OCI-LY3 (cell line): ENCODE results near the gene ZNF699.
"Not testable (repeated sequence)": the region's sequence is repeated elsewhere in the genome, so short reads cannot be mapped to it uniquely, and the experiment has no call there.

Source experiments
- H2AFZ ChIP-seq: fragments of 200-600, 300-600 bp; shearing (Covaris generic); 2 replicates; pipeline ENCODE4 v1.6.0; 2014; ENCODE audit warnings: antibody characterized with exemption, low read depth, low read length
- H3K27ac ChIP-seq: fragments of 200-600, 300-600 bp; sonication (generic); 2 replicates; pipeline ENCODE4 v1.5.1; 2014; ENCODE audit warnings: mild to moderate bottlenecking, low read length, moderate library complexity, mixed read lengths
- H3K27me3 ChIP-seq: fragments of 200-600, 300-600 bp; sonication (generic); 2 replicates; pipeline ENCODE4 v1.6.1; 2014; ENCODE audit warnings: low read depth, low read length, mixed read lengths
- H3K36me3 ChIP-seq: fragments of 200-600, 300-600 bp; sonication (generic); replicated peaks from 2 replicates; pipeline ENCODE3; 2014; ENCODE audit warnings: low read depth, low read length, mixed read lengths
- H3K4me1 ChIP-seq: fragments of 300-600, 200-600 bp; sonication (generic); 2 replicates; pipeline ENCODE4 v1.6.1; 2014; ENCODE audit warnings: low read length, mixed read lengths
- H3K4me2 ChIP-seq: fragments of 200-600, 300-600 bp; sonication (generic); 2 replicates; pipeline ENCODE4 v1.6.1; 2014; ENCODE audit warnings: low read length, mixed read lengths
- H3K4me3 ChIP-seq: fragments of 300-600, 200-600 bp; sonication (generic); 2 replicates; pipeline ENCODE4 v1.5.1; 2014; ENCODE audit warnings: antibody characterized with exemption, mild to moderate bottlenecking, low read length, moderate library complexity
- H3K79me2 ChIP-seq: fragments of 300-600, 200-600 bp; shearing (Covaris generic); 2 replicates; pipeline ENCODE4 v1.6.1; 2014; ENCODE audit warnings: mild to moderate bottlenecking, low read length, mixed read lengths
- H3K9ac ChIP-seq: fragments of 300-600, 200-600 bp; shearing (Covaris generic); 2 replicates; pipeline ENCODE4 v1.6.0; 2014; ENCODE audit warnings: mild to moderate bottlenecking, low read length, moderate library complexity
- H3K9me3 ChIP-seq: fragments of 200-600, 300-600 bp; shearing (Covaris generic); 2 replicates; pipeline ENCODE4 v1.6.1; 2014; ENCODE audit warnings: low read length, mixed read lengths; ENCODE audit not compliant: insufficient read depth
- H4K20me1 ChIP-seq: fragments of 200-600, 300-600 bp; sonication (generic); 2 replicates; pipeline ENCODE4 v1.6.1; 2016; ENCODE audit warnings: low read length, mixed read lengths; ENCODE audit not compliant: insufficient read depth
- CTCF ChIP-seq: fragments of 200-600, 300-600 bp; sonication (generic); IDR thresholded peaks from 2 replicates; pipeline ENCODE4 v1.5.1; 2014; ENCODE audit warnings: antibody characterized with exemption, low read length, low read depth
- EZH2phosphoT487 ChIP-seq: fragments of 200-600 bp; shearing (Covaris generic); IDR thresholded peaks from 2 replicates; pipeline ENCODE4 v1.6.1; 2018; ENCODE audit warnings: antibody characterized with exemption, mixed run types, low read depth

Gene ZNF699

DNA sequence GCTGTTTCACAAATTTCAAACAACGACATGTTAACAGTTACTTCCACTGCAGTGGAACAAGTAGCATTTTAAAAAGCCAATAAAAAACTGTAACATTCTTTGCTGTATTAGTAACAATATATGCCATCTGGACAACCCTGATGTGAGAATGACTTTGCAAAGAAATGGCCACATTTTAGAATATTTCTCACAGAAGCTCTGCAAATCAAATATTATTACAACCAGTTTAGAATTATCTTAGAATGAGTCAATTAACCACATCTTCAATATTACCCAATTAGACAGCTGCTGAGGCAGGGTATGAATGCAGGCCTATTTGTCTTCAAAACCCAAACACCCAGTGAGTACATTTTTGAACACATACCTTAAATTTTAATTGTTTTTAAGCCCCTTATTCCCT is 3.2 kb downstream of the ZNF699 start:
- H3K36me3 ChIP-seq: peaks cover 36% of the 10 kb centered on the region
- TF ChIP-seq CTCF (no peak), EZH2phosphoT487 (no peak)

GRCh38 chr19:9296336-9296735 is 13.3 kb downstream of the ZNF699 start:
- no peaks in the 10 kb centered on the region for H3K79me2 ChIP-seq
- no peaks in the 10 kb centered on the region for H3K4me1 ChIP-seq
- no peak overlapping the region for H3K4me2 ChIP-seq
- H3K4me3 ChIP-seq: no peak overlapping the region
- no peak overlapping the region for H3K9ac ChIP-seq
- peaks cover 54% of the 10 kb centered on the region for H3K9me3 ChIP-seq
- H3K27ac ChIP-seq: no peak overlapping the region
- no peak overlapping the region for H2AFZ ChIP-seq
- TF ChIP-seq EZH2phosphoT487 (no peak), CTCF (no peak)
- H3K36me3 ChIP-seq: peaks cover 77% of the 10 kb centered on the region
- no peaks in the 10 kb centered on the region for H3K27me3 ChIP-seq
- H4K20me1 ChIP-seq: no peaks in the 10 kb centered on the region

More for the DNA sequence above, 3.2 kb downstream of the ZNF699 start:
- Histone ChIP-seq H3K4me1 (peaks cover 10% of the 10 kb centered on the region), H3K79me2 (peaks cover 6% of the 10 kb centered on the region; the same call in 1 of the 2 replicates), H3K4me3 (no peak overlapping the region), H3K9me3 (0 out of 2 replicates have a peak, but pooled peaks cover 2% of the 10 kb centered on the region), H4K20me1 (no peaks in the 10 kb centered on the region), H2AFZ (no peak overlapping the region), H3K27ac (no peak overlapping the region), H3K9ac (no peak overlapping the region), H3K27me3 (no peaks in the 10 kb centered on the region), H3K4me2 (no peak overlapping the region)

DNA sequence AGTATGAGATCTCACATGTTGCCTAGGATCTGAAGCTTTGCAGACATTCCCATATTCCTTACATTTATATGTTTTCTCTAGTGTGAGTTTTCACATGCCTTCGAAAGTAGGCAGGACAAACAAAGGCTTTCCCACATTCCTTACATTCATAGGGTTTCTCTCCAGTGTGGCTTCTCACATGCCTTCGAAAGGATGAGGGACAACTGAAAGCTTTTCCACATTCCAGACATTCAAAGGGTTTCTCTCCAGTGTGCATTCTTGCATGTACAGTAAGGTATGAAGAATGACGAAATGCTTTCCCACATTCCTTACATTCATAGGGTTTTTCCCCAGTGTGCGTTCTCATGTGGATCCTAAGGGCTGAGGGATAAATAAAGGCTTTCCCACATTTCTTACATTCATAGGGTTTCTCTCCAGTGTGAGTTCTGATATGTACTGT is 14.2 kb downstream of the ZNF699 start:
- H3K27me3 ChIP-seq: no peaks in the 10 kb centered on the region
- TF ChIP-seq EZH2phosphoT487 (no peak), CTCF (no peak)
- H3K4me3 ChIP-seq: no peak overlapping the region
- no peak overlapping the region for H3K27ac ChIP-seq
- no peaks in the 10 kb centered on the region for H4K20me1 ChIP-seq
- H3K4me1 ChIP-seq: no peaks in the 10 kb centered on the region
- H3K9ac ChIP-seq: no peak overlapping the region
- H3K9me3 ChIP-seq: peaks cover 56% of the 10 kb centered on the region
- no peak overlapping the region for H2AFZ ChIP-seq
- peaks cover 68% of the 10 kb centered on the region for H3K36me3 ChIP-seq
- H3K79me2 ChIP-seq: no peaks in the 10 kb centered on the region
- no peak overlapping the region for H3K4me2 ChIP-seq

DNA sequence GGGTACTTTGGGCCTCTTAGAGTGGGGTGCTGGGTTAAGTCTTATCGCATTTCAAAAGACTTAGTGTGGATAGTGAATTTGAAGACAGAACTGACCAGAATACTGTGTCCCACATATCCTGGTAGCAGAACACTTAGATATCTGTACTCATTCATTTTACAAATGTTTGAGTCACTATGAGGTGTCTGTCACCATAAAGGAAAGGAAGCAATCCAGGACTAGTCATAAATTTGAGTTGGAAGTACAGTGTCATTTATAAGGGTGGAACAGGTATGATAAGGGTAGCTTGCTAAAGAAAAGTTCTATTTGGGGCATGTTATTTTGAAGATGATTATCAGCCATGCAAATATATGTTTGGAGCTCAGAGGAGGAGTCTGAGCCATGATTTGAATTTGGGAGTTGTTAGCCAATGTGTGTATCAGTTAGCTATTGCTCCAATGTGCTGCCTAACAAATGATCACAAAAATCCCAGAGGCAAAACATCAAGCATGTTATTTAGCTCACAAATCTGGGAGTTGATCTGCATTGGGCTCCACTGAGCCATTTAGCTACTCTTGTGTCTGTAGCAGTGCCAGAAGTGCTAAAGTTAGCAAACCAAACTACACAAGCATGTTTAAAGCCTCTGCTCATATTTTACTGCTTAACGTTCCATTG is 20.3 kb downstream of the ZNF699 start:
- Histone ChIP-seq H3K9ac (no peak overlapping the region), H3K4me2 (no peak overlapping the region), H4K20me1 (no peaks in the 10 kb centered on the region), H3K36me3 (peaks cover 26% of the 10 kb centered on the region), H3K4me3 (no peak overlapping the region), H3K27ac (no peak overlapping the region), H3K4me1 (no peaks in the 10 kb centered on the region), H2AFZ (no peak overlapping the region), H3K9me3 (peaks cover 32% of the 10 kb centered on the region), H3K27me3 (no peaks in the 10 kb centered on the region), H3K79me2 (no peaks in the 10 kb centered on the region)
- TF ChIP-seq EZH2phosphoT487 (no peak), CTCF (no peak)

DNA sequence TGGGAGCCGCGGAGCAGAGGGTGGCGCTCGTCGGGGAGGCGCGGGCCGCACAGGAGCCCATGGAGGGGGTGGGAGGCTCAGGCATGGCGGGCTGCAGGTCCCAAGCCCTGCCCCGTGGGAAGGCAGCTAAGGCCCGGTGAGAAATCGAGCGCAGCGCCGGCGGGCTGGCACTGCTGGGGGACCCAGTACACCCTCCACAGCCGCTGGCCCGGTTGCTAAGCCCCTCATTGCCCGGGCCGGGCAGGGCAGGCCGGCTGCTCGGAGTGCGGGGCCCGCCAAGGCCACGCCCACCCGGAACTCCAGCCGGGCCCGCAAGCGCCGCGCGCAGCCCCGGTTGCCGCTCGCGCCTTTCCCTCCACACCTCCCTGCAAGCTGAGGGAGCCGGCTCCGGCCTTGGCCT is 26.2 kb downstream of the ZNF699 start:
- not testable (repeated sequence) for H3K9me3 ChIP-seq, H3K4me1 ChIP-seq, H3K27me3 ChIP-seq, H3K9ac ChIP-seq, H2AFZ ChIP-seq, H3K79me2 ChIP-seq, H3K27ac ChIP-seq, H3K36me3 ChIP-seq, H3K4me2 ChIP-seq, H4K20me1 ChIP-seq, H3K4me3 ChIP-seq
